Hepatic stellate cell (primary cell): ENCODE results near the gene MPZL1.

Experiments used
- DNase-seq: peaks from one replicate; pipeline ENCODE4 v3.0.0; 2011; ENCODE audit warnings: low spot score

MPZL1 gene

GRCh38 chr1:167695756-167696561, 25.8 kb upstream of the MPZL1 start:
- no peak for DNase-seq

GRCh38 chr1:167697667-167698141, 24.1 kb upstream of the MPZL1 start:
- DNase-seq: no peak

- DNase-seq: no peak
These were observed 23.5 kb upstream of the MPZL1 start for GRCh38 chr1:167698313-167698712.

DNA sequence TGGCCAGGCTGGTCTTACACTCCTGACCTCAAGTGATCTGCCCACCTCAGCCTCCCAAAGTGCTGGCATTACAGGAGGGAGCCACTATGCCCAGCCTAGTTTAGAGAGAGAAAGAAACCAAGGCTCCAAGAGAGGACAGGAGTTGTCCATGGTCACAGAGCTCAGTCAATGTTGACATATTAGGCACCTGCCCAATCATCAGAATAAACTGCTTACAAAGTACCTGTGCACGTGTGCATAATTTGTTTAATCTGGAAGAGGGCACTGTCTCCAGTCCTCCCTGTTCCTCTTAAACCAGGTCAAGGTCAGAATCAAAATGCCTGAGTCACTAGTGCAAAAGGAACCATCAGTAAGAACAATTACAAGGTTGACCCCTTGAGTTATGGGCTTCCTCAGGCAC, 20.3 kb upstream of the MPZL1 start:
- no peak for DNase-seq

- DNase-seq: no peak
These were observed 18.2 kb upstream of the MPZL1 start for GRCh38 chr1:167703557-167703956.

DNA sequence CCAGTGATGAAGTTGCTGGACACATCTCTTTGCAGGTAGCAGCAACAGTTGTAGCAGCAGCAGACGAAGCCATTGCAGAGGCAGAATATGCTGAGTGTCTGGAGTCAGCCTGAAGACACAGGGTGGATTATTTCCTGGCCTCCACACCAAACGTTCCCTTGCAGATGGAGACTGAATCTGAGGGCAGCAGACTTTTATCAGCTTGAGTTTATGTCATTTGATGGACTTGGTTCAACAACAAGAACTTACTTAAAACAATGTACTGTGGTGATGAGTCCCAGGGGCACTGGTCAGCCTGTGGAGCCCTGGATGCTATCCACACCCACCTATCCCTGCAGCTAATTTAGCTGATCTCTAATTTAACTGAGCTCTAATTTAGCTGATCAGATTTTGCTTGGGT, 17.1 kb upstream of the MPZL1 start:
- DNase-seq: no peak

GRCh38 chr1:167705250-167705649, 16.5 kb upstream of the MPZL1 start:
- DNase-seq: no peak

GRCh38 chr1:167706363-167706762, 15.4 kb upstream of the MPZL1 start:
- no peak for DNase-seq

DNA sequence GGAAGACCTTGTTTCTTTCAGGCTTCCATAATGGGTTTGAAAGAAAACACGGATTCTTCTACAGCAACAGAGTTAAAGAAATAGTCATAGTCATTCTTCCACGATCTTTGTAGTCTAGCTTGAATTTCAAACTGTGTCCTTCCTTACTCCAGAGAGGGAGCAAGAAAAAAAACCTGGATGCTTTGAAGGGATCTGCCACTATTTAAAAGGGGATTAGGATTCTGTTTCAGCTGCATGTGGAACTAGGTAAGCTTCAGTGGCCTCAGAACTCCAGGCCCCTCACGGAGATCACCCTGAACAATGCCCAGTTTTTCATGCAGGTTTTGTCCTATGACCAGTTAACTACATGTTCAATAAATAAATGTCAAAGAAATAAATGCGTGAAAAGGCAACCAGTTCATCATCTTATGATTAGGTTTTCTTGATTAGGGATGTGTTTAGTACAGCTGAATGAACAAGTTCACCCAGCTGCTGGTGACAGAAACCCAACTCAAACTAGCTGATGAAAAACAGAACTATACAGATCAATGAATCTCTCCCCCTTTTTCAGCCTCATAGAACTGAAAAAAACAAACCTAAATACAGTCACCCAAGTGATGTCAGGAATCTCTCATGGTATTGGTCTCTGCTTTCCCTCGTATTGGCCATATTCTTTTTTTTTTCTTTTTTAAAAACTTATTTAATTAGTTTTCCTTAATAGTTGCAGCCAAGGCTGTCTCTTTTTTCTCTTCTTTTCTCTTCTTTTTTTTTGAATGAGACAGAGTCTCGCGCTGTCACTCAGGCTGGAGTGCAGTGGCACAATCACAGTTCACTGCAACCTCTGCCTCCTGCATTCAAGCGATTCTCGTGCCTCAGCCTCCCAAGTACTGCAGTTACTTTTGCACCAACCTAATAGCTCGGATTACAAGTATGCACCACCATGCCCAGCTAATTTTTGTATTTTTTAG, 14.6 kb upstream of the MPZL1 start:
- DNase-seq: no peak

DNA sequence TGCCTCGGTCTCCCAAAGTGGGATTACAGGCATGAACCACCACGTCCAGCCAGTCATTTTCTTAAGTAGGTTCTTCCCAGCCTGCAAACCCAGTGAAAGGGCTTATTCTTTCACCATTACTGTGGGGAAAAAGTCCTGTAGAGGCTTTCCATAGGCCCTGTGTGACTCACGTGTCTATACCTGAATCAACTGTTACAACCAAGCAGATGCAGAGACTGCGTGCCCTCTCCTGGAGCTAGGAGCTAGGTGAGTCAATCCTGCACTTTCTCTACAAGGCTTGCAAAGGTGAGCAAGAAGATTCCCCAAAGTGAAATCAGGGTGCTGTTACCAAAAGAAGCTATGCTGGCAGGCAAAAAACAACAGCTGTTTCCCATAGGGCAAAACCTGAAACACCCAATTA, 13.8 kb upstream of the MPZL1 start:
- no peak for DNase-seq

GRCh38 chr1:167708940-167709389, 12.8 kb upstream of the MPZL1 start:
- DNase-seq: peak; percentile 60

DNA sequence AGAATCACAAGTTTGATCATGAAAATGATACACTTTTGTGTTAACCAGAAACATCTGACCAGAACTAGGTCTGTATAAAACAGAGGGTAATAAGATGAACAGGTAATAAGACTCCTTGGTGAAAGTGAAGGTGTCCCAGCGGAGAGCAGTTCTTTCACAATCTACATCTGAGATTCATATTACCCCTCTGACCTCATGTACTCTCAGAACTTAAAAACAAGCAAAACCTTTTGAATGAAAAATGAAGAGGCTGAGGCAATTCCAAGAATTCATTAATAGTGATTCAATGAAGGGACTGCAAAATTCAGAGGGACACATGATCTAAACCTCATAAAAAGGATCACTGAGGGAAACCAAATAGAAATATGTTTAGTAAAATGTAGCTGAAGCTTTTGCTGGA, 10.9 kb upstream of the MPZL1 start:
- no peak for DNase-seq

- DNase-seq: no peak
These were observed 10.0 kb upstream of the MPZL1 start for GRCh38 chr1:167711797-167712196.

GRCh38 chr1:167713330-167714081, 8.3 kb upstream of the MPZL1 start:
- DNase-seq: no peak

- DNase-seq: peak; percentile 69
These were observed 7.7 kb upstream of the MPZL1 start for GRCh38 chr1:167714098-167714438.

GRCh38 chr1:167714439-167715156, 7.2 kb upstream of the MPZL1 start:
- DNase-seq: peak; percentile 57

DNA sequence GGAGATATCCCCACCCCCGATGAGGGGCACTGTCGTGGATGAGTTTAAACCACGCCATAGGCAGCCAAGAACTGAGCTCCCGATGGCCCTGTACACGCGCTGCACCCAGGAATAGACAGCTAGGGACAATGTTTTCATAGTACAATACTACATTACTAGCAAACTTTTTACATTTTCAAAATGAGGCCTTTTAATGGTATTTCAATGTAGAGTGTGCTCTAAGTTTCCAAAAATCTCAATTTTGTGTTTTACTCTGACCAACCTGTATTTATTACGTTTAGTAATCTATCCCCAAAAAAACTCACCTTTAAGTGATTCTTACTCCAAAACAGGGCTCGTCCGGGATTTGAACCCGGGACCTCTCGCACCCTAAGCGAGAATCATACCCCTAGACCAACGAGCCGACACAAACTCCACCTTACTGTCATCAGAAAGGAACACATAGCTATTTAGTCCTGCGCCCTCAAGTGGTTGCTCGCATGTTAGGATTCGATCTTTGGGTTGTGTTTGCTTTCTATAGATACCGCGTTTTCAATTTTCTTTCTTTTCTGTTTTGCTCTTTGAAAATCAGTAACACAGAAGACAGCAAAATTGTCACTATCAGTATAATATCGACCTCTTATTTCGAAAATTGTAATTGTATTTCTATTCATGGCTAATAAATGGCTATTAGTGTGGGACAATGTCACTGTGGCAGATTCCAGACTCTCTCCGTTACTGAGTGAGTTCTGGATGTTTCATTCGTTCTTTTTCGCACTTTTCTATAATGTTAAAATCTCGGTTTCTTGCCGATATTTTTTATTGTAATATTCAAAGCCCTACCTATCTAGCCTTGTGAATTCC, 6.4 kb upstream of the MPZL1 start:
- peak; percentile 78 for DNase-seq

DNA sequence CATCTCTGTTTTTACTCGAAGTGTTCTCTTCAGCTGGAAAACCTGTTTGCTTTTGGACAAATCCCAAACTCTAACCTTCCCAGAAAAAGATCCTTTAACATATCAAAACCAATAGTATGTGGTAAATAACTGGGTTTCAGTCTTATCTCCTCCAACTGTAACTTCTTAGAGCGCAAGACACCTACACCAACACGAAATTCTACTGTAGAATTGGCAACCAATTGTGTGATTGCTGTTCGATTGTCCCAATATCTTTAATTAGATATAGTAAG, 5.8 kb upstream of the MPZL1 start:
- no peak for DNase-seq

GRCh38 chr1:167717351-167717750, 4.4 kb upstream of the MPZL1 start:
- DNase-seq: no peak

DNA sequence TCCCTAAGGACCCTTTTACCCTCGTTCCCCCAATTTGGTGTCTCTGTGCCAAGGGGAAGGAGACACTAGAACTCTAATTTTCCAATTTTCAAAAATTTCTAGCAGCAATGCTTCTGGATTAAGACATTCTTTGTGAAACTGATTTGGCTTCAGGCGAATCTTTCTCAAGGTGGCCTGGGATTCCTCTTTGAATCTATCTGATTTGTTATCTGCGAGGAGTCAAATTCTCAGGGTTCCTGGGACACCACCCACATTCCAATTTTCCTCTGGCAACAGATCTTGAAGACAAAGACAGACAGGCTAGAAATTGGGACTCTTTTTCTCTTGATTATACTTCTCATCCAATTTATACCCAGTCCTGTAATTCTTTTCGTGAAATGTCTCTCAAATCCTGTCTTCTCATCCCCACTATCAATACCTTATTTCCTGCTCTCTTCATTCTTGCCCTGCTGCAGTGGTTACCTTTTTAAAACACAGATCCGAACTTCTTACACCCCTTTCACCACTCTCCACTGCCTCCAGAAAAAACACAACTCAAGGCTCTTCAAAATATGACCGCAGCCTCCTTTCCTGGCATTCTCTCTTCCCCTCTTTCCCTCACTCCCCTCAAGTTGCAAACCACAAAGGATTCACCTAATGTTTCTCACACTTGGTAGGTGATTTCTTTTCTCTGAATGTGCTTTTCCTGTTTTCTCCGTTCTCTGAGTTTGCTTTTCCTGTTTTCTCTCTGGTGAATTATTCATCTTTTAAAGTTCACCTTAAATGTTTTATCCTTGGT, 2.7 kb upstream of the MPZL1 start:
- DNase-seq: no peak
